Posterior vena cava (tissue), 2 donors: ENCODE results near the gene FAM193A. TPM values are rescaled to one million over a fixed set of nuclear protein-coding genes. Genes with fewer than 3 reads are reported as not detected.
"Not testable (repeated sequence)": the region's sequence is repeated elsewhere in the genome, so short reads cannot be mapped to it uniquely, and the experiment has no call there.

Experiments
- DNase-seq: peaks from one replicate; pipeline ENCODE4 v3.0.0-alpha.2; 2020; ENCODE audit warnings: low spot score
- intact Hi-C, 2 donors: fragments of 100-400 bp; cut with DNase I; formaldehyde crosslinking; loops; one replicate each; pipeline versions ENCODE4 v1.14.1 to v1.14.2; 2022 to 2023
- total RNA-seq, 2 donors: library from RNA; stranded (reverse); fragmentation: NEBNext Ultra II Directional; extraction: Animal tissue kit (Norgen Biotek cat#: 25700); gene quantifications; one replicate each; pipeline ENCODE4 v1.2.1, GENCODE V29; 2021
- donor health status: DM: yes; HTN: yes; CAD: no.
- donor health status: DM: yes; HTN: yes; CAD: no.

FAM193A gene
- total RNA-seq, 2 donors from 2014 or later, result 18.6 to 20.3 TPM

DNA sequence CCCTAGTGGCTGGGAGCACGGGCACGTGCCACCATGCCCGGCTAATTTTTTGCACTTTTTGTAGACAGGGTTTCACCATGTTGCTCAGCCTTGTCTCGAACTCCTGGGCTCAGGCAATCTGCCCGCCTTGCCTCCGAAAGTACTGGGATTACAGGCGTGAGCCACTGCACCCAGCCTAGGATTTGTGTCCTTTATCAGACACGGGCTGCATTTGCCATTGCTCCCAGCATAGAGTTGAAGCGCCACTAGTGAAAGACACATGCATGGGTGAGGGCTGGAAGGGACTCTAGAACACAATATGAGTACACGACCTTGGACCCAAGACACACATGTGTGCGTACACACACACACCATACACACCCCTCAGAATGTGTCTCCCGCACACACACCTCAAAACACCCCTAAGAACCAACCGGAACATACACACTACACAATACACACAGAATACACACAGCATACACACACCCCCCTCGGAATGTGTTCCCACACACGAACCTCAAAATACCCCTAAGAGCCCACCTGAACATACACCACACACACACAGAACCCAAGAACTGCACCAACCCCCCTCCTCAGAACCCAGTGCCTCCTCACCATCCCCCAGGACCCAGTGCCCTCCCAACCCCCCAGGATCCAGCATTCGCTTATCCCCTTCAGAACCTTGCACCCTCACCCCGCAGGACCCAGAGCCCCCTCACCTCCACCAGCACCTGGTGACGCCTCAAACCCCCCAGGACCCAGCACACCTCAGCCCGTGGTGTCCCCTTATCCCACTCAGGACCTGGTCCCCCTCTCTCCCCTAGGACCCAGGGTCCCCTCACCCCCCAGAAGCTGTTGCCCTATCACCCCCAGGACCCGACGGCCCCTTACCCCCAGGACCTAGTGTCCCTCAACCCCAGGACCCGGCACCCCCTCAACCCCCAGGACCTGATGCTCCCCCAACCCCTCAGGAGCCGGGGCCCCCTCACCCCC, 218.7 kb downstream of the FAM193A start:
- intact Hi-C loops, result no loop called here

DNA sequence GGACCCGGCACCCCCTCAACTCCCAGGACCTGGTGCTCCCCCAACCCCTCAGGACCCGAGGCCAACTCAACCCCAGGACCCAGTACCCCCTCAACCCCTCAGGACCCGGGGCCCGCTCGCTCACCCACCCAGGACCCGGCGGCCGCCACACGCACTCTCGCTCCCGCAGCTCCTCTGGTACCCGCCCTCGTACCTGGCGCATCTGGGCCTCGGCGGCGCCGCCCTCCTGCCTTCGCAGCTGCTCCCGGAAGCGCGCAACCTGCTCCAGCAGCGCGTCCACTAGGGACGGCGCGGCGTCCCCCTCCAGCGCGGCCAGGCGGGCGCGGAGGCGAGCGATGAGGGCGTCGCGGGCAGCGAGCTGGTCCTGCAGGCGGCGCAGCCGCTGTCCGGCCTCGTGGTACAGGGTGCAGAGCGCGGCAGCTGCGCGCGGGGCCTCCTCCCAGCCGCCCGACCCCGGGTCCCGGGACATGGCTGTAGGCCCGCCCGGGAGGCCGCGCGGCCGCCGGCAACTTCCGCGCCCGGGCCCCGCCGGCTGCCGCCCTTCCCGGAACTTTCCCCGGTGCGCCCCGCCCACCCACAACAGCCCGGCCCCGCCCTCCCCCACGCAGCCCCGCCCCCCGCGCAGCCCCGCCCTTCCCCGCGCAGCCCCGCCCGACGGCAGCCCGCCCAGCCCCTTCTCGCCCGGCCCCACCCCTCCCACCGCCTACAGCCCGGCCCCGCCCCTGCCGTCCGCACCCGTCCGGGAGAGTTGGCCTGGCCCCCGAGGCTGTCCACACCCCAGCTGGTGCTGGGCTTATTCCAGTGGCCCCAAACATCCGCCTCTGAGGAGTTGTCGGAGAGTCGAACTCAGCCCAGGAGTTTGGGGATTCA, 219.6 kb downstream of the FAM193A start, which contains the start of gene TNIP2:
TNIP2 (minus strand) TSS at position 516 of the 870 bp plus-strand sequence; CDS start at position 469, 47 bp downstream.
- intact Hi-C loops, result no loop called here
- peak; percentile 95 for DNase-seq

More for the DNA sequence above, 218.7 kb downstream of the FAM193A start:
- DNase-seq, result no peak

DNA sequence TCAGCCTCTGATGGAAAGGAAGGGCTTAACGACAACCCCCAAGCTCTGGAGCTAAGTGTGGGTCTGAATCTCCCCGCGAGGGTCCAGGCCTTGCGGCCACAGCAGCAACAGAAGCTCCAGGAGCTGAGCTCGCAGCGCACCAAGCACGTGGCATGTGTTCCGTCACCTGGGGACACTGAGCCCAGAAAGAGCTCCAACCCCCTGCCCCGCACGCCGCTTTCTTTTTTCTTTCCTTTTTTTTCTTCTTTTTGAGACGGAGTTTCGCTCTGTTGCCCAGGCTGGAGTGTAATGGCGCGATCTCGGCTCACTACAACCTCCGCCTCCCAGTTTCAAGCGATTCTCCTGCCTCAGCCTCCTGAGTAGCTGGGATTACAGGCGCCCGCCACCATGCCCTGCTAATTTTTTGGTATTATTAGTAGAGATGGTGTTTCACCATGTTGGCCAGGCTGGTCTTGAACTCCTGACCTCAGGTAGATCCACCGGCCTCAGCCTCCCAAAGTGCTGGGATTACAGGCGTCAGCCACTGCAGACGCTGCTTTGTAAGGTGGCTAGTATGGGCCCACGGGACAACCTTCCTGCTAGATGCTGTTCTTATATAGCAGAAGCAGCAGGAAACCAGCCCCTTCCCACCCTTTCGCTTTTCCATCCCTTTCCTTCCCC, 220.4 kb downstream of the FAM193A start:
- intact Hi-C loops, result no loop called here
- DNase-seq, result no peak

DNA sequence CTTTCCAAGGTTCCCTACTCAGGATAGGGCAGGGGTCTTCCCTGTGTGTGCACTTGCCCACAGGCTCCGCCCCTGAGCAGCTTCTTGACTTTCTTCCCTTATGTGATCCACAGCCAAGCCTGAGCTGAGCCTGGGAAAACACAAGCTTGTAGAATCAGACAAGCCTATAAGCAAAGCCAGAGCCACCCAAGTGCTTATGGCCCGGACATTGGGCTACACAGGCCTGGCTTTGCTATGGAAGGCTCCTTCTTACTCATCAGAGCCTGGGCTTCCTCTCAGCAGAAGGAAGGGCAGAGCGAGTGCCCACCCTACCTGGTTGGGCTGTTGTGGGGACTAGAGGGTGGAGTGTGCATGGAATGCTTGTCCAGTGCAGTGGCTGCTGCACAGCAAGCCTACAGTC, 221.0 kb downstream of the FAM193A start:
- DNase-seq, result peak; percentile 67
- intact Hi-C loops, result no loop called here

DNA sequence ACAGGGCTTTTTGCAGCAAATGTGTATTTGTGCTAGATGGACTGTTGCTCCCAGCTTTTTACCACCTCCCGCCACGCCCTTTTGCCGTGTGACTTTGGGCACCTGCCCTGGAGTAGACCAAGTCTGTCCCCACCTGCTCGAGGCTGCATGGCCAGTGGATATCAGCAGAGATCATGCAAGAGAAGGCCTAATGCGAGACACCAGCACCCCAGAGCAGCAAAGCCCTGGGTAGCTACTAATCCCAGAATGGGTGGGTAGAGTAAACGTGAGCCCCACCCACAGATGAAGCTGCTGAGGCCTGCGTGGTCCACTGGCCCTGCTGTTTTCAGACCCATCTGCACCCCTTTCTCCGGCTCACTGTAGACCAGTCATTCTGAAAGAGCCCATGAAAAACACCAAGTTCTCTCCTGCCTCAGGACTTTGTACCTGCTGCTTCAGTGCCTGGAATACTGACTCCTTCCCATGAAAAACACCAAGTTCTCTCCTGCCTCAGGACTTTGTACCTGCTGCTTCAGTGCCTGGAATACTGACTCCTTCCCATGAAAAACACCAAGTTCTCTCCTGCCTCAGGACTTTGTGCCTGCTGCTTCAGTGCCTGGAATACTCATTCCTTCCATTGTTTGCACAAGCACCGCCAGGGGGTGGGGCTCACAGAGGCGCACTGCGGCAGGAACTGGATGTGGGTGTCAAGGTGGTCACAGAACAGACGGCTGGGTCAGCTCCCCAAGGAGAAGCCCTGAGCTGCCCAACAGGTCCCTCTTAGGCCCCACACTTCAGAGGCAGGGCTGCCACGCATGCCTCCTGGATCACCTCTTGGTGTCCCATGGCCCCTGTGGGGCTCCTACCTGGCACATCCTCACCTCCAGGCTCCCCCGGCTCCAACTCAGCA, 224.8 kb downstream of the FAM193A start:
- intact Hi-C loops, result loop anchor here (10.0 kb wide), 2 partner anchors 174 to 274 kb away; no protein-coding TSS in a partner anchor
- peak; percentile 84 for DNase-seq

DNA sequence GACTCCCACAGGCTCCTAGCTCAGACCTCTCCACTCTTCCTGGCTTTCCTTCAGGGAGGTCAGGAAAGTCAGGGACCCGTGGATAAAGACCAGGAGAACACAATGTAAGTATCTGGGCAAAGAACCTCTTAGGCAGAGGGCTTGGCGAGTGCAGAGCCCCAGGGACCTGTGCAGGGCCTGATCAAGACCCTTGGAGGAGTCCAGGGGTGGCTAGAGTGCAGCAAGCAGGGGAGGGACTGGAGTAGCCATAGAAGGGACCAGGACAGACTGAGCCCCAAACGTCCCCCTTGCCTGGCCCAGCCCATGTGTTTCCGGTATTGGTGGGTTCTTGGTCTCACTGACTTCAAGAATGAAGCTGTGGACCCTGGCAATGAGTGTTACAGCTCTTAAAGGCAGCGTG, 225.6 kb downstream of the FAM193A start:
- DNase-seq, result peak; percentile 54
- intact Hi-C loops, result loop anchor here (10.0 kb wide), 2 partner anchors 173 to 273 kb away; no protein-coding TSS in a partner anchor

DNA sequence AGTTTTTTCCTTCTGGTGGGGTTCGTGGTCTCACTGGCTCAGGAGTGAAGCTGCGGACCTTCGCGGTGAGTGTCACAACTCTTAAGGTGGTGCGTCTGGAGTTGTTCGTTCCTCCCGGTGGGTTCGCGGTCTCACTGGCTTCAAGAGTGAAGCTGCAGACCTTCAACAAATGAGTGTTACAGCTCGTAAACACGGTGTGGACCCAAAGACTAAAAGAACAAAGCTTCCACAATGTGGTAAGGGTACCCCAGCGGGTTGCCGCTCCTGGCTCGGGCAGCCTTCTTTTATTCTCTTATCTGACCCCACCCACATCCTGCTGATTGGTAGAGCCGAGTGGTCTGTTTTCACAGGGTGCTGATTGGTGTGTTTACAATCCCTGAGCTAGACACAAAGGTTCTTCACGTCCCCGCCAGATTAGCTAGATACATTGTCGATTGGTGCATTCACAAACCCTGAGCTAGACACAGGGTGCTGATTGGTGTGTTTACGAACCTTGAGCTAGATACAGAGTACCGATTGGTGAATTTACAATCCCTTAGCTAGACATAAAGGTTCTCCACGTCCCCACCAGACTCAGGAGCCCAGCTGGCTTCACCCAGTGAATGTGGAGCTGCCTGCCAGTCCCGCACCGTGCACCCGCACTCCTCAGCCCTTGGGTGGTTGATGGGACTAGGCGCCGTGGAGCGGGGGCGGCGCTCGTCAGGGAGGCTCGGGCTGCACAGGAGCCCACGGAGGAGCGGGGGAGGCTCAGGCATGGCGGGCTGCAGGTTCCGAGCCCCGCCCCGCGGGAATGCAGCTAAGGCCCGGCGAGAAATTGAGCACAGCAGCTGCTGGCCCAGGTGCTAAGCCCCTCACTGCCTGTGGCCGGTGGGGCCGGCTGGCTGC, 226.3 kb downstream of the FAM193A start:
- intact Hi-C loops, result loop anchor here (10.0 kb wide), 2 partner anchors 172 to 272 kb away; no protein-coding TSS in a partner anchor
- peak; percentile 69 for DNase-seq

DNA sequence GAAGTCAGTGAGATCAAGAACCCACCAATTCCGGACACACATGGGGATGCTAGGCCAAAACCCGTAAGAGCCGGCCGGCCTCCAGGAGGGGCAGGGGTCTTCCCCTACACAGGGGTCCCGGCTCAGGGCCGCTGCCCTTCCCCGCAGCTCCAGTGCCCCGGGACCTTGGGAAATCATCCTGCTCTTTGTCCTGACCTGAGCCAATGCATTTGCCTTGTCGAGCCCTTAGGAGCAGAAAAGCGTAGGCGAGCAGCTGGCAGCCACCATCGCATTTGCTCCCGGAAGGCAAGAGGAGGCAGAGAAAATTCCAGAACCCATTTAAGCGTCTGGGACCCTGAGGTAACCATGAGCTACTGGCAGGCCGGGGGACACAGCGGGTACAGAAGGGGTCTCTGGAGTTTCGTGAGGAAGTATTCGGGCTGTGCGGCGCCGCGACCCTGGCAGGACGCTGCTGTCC, 227.1 kb downstream of the FAM193A start:
- intact Hi-C loops, result loop anchor here (10.0 kb wide), 2 partner anchors 171 to 271 kb away; no protein-coding TSS in a partner anchor
- DNase-seq, result peak; percentile 84

DNA sequence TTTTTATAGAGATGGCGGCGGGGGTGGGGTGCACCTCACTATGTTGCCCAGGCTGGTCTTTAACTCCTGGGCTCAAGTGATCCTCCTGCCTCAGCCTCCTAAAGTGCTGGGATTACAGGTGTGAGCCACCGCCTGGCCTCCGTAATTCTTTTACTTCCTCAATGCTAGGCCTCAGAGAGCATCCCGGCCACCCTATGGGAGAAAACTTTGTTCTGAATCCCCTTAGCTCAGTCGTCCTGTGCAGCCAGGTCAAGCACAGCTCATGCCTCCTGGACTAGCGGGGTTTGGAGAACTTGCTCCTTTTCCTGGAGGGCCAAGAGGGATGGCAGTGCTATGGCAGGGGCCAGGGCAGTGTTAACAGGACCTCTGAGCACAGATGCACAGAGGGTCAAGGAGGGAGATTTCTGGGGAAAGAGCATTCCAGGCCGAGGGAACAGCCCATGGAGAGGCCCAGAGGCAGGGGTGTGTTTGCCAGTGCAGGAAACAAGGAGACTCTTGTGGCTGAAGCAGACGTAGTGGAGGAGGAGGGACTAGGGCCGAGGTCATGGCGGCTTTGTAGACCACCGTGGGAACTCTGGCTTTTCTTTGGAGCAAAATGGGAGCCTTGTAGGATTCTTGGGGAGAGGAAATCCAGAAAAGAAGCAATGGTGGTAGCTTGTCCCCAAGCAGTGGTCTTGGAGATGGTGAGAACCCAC, 229.5 kb downstream of the FAM193A start:
- DNase-seq, result peak; percentile 53
- intact Hi-C loops, result loop anchor here (5.0 to 10.0 kb wide), 3 partner anchors 166 to 269 kb away; no protein-coding TSS in a partner anchor

DNA sequence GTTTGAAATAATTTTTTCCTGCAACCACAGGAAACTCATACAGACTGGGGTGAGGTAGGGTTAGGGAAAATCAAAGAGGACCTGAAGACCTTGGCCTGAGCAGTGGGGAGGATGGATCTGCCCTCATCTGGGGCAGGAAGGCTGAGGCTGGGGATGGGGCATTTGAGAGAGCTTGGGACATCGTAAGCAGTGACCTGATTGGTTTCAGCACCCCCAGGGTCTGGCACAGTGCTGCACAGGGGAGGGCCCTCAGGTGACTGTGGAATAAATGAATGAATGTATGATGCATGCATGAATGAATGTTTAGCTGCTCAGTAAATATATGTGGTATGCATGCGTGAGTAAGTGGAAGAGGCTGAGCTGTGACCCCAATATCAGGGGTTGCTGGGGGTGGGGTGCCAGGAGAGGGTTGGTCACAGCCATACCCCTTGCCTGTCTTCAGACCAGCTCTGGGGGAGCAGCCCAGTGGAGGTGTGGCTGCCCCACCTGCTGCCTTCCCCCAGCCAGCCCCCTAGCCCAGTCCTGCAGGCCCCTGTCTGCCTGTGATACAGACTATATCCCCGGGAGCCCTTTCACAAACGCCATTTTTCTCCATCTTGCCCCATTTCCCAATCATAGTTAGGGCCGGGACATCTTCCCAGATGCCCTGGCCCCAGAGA, 230.7 kb downstream of the FAM193A start:
- DNase-seq, result peak; percentile 32

DNA sequence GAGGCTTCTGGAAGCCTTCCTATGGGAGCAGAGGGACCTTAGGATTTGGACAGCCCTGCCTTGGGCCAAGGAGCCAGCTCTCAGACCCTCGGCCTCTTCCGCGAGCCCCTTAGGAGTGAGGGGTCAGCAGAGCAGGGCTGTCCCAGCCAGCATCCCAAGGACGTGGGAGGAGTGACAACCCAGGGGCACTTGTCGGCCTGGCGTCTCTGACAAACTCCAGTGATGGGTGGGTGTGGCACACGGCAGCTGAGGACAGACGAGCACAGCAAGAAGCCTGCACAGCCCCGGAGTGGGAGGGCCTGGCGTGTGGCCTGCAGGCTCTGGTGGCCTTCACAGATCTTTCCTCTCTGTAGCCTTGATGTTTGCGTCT, 231.2 kb downstream of the FAM193A start:
- peak; percentile 68 for DNase-seq
- intact Hi-C loops, result loop anchor here (5.0 to 10.0 kb wide), 3 partner anchors 165 to 267 kb away; no protein-coding TSS in a partner anchor

More for the DNA sequence above, 230.7 kb downstream of the FAM193A start:
- intact Hi-C loops, result loop anchor here (5.0 to 10.0 kb wide), 3 partner anchors 165 to 268 kb away; no protein-coding TSS in a partner anchor

DNA sequence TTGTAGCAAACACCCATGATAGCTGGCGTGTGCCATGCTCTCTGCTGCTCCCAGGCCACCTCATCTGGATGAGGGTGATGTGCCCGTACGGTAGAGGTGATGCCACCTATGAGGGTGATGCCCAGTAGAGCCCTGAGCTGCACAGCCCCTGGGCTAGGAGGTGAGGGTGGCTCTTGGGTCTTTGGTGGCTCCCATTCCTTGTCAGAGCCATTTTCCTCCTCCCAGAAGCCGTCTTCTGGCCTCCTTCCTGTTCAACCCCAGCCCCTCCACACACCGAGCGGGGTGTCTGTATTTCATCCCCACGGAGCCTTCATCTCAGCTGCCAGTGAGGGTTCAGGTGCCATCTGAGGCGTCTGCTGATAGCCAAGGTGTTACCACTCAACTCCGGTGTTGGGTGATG, 231.7 kb downstream of the FAM193A start:
- DNase-seq, result no peak
- intact Hi-C loops, result loop anchor here (5.0 to 10.0 kb wide), 3 partner anchors 164 to 267 kb away; no protein-coding TSS in a partner anchor

DNA sequence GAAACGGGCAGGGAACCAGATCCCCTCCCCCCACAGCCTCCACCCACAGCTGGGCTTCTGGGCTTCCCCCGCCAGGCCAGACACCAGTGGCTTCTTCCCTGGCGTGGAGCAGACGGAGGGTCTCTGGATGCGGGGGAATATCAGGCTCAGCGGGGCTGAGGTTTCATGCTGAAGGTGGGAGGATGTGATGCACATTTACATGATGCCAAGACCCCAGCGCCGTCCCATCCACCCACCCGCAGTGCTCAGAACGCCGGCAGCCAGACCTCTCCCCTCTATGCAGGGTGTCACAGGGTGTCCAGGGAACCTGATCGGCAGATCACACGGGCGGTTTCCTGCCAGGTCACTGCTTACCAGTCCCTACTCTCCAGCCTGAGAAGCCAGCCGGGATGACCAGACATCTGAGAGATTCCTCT, 232.5 kb downstream of the FAM193A start:
- intact Hi-C loops, result loop anchor here (5.0 to 10.0 kb wide), 3 partner anchors 163 to 266 kb away; no protein-coding TSS in a partner anchor
- peak; percentile 82 for DNase-seq

DNA sequence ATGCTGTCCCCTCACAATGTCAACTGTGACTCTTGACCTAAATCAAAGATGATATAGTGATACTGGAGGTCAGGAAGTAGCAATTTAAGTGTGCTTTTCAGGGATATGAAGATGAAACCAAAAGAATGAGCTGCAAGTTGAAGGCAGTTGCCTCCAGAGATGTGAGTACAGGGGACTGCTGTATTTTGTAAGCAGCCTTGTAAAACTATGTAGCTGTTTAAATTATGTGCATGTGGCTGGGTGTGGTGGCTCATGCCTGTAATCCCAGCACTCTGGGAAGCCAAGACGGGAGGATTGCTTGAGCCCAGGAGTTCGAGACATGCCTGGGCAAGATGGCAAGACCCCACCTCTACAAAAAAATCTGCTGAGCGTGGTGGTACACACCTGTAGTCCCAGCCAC, 234.8 kb downstream of the FAM193A start:
- peak; percentile 34 for DNase-seq
- intact Hi-C loops, result no loop called here

DNA sequence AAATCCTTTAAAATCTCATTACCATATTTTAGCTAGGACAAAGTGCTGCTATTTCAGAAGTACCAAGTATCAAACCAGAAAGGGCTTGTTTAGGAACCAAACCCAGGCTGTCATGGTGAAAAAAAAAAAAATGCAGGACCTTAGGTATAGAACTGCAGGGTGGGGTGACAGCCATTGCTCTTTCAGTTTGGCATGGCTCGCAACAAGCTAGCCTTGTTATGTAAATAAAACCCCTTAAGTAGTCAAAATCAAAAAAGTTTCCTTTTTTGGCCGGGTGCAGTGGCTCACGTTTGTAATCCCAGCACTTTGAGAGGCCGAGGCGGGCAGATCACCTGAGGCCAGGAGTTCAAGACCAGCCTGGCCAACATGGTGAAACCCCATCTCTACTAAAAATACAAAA, 244.2 kb downstream of the FAM193A start:
- intact Hi-C loops, result not testable (repeated sequence)
- peak; percentile 30 for DNase-seq
